ENCODE data around the gene ADAMTS1. TPM values are rescaled to one million over a fixed set of nuclear protein-coding genes. Genes with fewer than 3 reads are reported as not detected.

The ADAMTS1 gene
- total RNA-seq = not detected in 2 replicates

DNA sequence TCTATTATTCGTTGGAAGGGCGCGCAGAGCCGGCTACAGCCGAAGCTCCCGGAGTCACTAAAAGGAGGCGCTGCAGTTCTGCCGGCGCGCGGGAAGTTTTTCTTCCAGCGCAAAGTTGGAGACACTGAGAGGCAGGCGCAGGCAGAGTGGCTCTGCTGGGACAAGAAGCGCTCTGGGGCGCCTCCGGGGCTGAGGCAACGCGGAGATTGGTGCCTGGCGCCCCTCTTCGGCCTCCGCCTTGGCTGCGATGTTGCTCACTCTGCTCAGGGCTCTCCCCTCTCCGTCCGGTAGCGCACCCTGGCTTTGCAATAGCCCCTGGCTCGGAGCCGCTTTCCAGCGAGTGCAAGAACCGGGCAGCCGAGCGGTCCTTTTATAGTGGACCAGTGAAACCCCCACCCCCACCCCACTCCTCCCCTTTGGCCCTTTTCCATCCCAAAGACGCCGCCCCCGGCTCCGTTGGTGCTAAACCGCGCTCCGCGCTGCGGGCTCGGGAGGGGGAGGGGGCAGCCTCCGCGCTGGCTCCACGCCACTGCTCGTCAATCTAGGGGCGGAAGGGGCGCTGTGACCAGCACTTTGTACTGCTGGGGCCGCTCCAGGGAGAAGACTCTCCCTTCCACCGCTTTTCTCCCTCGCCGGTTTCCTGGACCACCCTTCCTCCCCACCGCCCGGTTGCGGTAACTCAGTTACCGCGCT lies at the start of gene ADAMTS1:
TSS of gene ADAMTS1 (minus strand) at position 344 of the 693 bp plus-strand sequence. CDS start 455 bp downstream, outside the sequence.
- H3K27me3 Mint-ChIP-seq = peaks cover 53% of the 10 kb centered on the region
- POLR2A ChIA-PET = no interaction called here
- H3K27ac Mint-ChIP-seq = no peak within 1 kb of the TSS
- CTCF ChIA-PET = interaction anchor here (1.0 kb wide), 1 partner anchor 8 kb away, joined by 4 read pairs; no protein-coding TSS in a partner anchor
- DNase-seq (no peak), ATAC-seq (ENCODE audit: low read depth) (no peak)
- no peaks in the 10 kb centered on the region for H3K36me3 Mint-ChIP-seq (ENCODE audit: low read depth)
- intact Hi-C loops (cut with micrococcal nuclease) = loop anchor here (5.0 to 10.0 kb wide), 2 partner anchors 1207 to 1850 kb away; no protein-coding TSS in a partner anchor
- H3K4me1 Mint-ChIP-seq = peaks cover 36% of the 10 kb centered on the region
- TF ChIP-seq CTCF (IDR thresholded peaks at IDR 0.05) = no peak
- H3K9me3 Mint-ChIP-seq = no peaks in the 10 kb centered on the region
- peak within 1 kb of the TSS; percentile 72 for H3K4me3 Mint-ChIP-seq

DNA sequence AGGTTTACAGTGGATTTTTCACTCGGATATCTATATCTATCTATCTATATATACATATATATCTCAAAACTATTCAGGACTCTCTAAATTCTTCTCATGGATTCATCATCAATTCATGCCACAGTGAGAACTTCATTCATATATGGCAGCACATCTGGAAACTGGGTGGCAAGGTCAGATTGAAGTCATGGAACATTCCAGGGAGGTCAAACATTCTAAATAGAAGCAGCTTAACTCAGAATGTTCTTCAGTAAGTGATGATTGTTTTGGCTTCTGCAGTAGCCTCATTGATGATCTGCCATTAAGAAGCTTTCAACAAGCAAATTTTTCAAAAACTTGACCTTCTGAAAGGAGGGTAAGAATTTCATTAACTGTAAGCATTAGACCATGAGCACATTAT lies 46.9 kb upstream of the ADAMTS1 start:
- intact Hi-C loops (cut with micrococcal nuclease) = no loop called here
- no peaks in the 10 kb centered on the region for H3K36me3 Mint-ChIP-seq (ENCODE audit: low read depth)
- no peaks in the 10 kb centered on the region for H3K27me3 Mint-ChIP-seq
- DNase-seq = no peak
- ATAC-seq (ENCODE audit: low read depth) = no peak
- no peaks in the 10 kb centered on the region for H3K9me3 Mint-ChIP-seq
- ChIA-PET CTCF (no interaction called here), POLR2A (no interaction called here)
- TF ChIP-seq CTCF (IDR thresholded peaks at IDR 0.05) = no peak
- H3K4me1 Mint-ChIP-seq = no peaks in the 10 kb centered on the region
- no peak overlapping the region for H3K4me3 Mint-ChIP-seq
- no peak overlapping the region for H3K27ac Mint-ChIP-seq

DNA sequence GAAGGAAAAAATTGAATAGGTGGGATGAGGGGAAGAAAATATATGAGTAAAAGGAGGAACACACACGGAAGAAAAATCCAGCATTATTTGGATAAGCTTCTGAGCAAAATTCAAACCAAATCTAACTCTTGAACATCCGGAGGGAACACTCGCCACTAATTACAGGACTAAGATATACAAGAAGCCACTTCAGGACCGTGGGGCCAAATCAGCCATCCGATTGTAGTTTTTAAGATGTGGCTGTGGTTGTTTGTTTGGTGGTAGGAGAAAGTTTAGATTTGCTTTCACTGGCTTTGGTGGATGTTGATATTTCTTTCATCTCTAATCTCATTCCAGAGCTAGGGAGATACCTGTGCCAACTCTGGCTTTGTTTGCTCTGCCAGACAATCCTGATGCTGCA lies 43.7 kb upstream of the ADAMTS1 start:
- DNase-seq (no peak), ATAC-seq (ENCODE audit: low read depth) (no peak)
- H3K4me1 Mint-ChIP-seq = no peaks in the 10 kb centered on the region
- intact Hi-C loops (cut with micrococcal nuclease) = no loop called here
- H3K36me3 Mint-ChIP-seq (ENCODE audit: low read depth) = no peaks in the 10 kb centered on the region
- ChIA-PET CTCF (no interaction called here), POLR2A (no interaction called here)
- no peaks in the 10 kb centered on the region for H3K9me3 Mint-ChIP-seq
- no peaks in the 10 kb centered on the region for H3K27me3 Mint-ChIP-seq
- H3K4me3 Mint-ChIP-seq = no peak overlapping the region
- no peak for TF ChIP-seq CTCF (IDR thresholded peaks at IDR 0.05)
- no peak overlapping the region for H3K27ac Mint-ChIP-seq

DNA sequence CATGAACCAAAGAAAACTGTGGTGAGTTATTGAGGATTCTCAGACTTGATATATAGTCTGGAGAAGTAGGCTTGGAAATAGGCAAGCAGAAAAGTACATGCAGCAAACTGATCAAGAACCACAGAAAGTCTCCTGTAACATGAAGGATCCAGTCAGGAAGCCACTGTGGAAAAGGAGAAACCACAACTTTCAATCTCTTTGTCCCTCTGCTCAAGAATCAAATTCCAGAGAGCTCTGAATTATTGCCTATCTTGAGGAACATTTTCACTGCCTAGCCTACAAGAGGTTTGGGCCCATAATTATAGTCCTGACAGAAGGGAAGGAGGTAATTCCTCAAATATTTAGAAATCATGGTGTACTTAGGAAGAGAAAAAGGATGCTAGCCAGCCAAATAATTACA lies 43.0 kb upstream of the ADAMTS1 start:
- Mint-ChIP-seq H3K27ac (no peak overlapping the region), H3K4me3 (no peak overlapping the region), H3K9me3 (no peaks in the 10 kb centered on the region), H3K27me3 (no peaks in the 10 kb centered on the region), H3K4me1 (no peaks in the 10 kb centered on the region), H3K36me3 (ENCODE audit: low read depth) (no peaks in the 10 kb centered on the region)
- DNase-seq = no peak
- TF ChIP-seq CTCF (IDR thresholded peaks at IDR 0.05) = no peak
- CTCF ChIA-PET = no interaction called here
- POLR2A ChIA-PET = no interaction called here
- ATAC-seq (ENCODE audit: low read depth) = no peak
- intact Hi-C loops (cut with micrococcal nuclease) = no loop called here

DNA sequence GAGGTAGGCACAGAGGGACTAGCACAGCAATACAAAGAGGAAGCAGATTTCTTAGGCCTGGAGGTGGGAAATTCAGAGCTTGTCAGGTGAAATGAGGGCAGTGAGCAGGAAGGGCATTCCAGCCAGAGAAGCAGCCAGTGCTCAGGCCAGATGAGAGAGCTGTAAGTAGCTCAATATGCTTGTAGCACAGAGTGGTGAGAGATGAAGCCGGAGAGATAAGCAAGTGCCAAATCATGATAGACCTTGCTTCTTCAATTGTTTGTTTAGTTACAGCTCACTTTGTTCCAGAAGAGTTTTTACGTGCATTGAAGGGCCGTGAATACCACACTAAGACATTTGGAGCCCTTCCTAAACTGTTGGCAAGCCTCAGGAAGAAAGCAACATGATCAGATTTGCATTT lies 42.0 kb upstream of the ADAMTS1 start:
- no peak for TF ChIP-seq CTCF (IDR thresholded peaks at IDR 0.05)

More for the DNA sequence above, 42.0 kb upstream of the ADAMTS1 start:
- intact Hi-C loops (cut with micrococcal nuclease) = no loop called here
- ChIA-PET CTCF (no interaction called here), POLR2A (no interaction called here)
- H3K36me3 Mint-ChIP-seq (ENCODE audit: low read depth) = no peaks in the 10 kb centered on the region
- H3K4me3 Mint-ChIP-seq = no peak overlapping the region
- no peaks in the 10 kb centered on the region for H3K4me1 Mint-ChIP-seq
- H3K27me3 Mint-ChIP-seq = no peaks in the 10 kb centered on the region
- DNase-seq = no peak
- H3K9me3 Mint-ChIP-seq = no peaks in the 10 kb centered on the region
- no peak overlapping the region for H3K27ac Mint-ChIP-seq
- no peak for ATAC-seq (ENCODE audit: low read depth)
